SJCRH30 (cell line): ENCODE data around the gene SLC35G2. TPM values are rescaled to one million over a fixed set of nuclear protein-coding genes. Genes with fewer than 3 reads are reported as not detected.

ENCODE experiments used
- DNase-seq, 2 experiments: peaks; one replicate each; pipeline ENCODE4 v3.0.0-alpha.2; 2015 to 2020
- H3K27ac ChIP-seq: fragments of 250-450 bp; sonication (Bioruptor Pico); 2 replicates; pipeline ENCODE4 v1.5.1; 2020; ENCODE audit warnings: mild to moderate bottlenecking, moderate library complexity
- H3K27me3 ChIP-seq: fragments of 250-450 bp; sonication (Bioruptor Pico); 2 replicates; pipeline ENCODE4 v1.5.1; 2020; ENCODE audit warnings: mild to moderate bottlenecking, moderate library complexity
- H3K36me3 ChIP-seq: fragments of 250-450 bp; sonication (Bioruptor Pico); 2 replicates; pipeline ENCODE4 v1.5.1; 2020; ENCODE audit warnings: mild to moderate bottlenecking, moderate library complexity
- H3K4me1 ChIP-seq: fragments of 250-450 bp; sonication (Bioruptor Pico); 2 replicates; pipeline ENCODE4 v1.5.1; 2020; ENCODE audit warnings: mild to moderate bottlenecking, moderate library complexity
- H3K4me3 ChIP-seq: fragments of 250-450 bp; sonication (Bioruptor Pico); 2 replicates; pipeline ENCODE4 v1.5.1; 2020; ENCODE audit warnings: mild to moderate bottlenecking, moderate library complexity
- H3K9me3 ChIP-seq: fragments of 250-450 bp; sonication (Bioruptor Pico); replicated peaks from 2 replicates; pipeline ENCODE4 v1.5.1; 2020; ENCODE audit warnings: mild to moderate bottlenecking, moderate library complexity
- total RNA-seq: library from RNA; depleted of rRNA; stranded (reverse); fragments of >200 nt; shearing (Covaris generic); gene quantifications from 2 replicates; pipeline ENCODE4 v1.2.3, GENCODE V29; 2014

The SLC35G2 gene
- total RNA-seq, 1 experiment from 2014 or later: 8.9 TPM

DNA sequence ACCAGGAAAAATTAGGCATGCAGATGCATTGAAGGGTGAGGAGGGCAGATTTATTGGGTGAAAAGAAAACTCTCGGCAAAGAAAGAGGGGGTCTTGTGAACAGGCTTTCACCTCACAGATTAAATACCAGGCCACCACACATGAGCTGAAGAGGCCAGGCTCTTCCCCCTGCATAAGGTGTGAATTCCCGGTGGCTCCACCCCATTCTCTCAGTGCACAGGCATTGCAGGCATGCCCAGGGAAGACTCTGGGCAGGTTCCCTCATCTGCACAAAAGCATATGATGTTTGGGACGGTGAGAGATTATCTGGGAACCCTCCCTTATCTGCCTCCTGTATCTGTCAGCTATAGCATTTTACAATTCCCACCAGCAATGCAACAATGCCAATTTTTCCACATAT lies 7.2 kb upstream of the SLC35G2 start:
- no peaks in the 10 kb centered on the region for H3K9me3 ChIP-seq
- H3K27me3 ChIP-seq: no peaks in the 10 kb centered on the region
- H3K4me3 ChIP-seq: no peak overlapping the region
- no peaks in the 10 kb centered on the region for H3K4me1 ChIP-seq
- H3K27ac ChIP-seq: no peak overlapping the region
- DNase-seq: no peak
- no peaks in the 10 kb centered on the region for H3K36me3 ChIP-seq

DNA sequence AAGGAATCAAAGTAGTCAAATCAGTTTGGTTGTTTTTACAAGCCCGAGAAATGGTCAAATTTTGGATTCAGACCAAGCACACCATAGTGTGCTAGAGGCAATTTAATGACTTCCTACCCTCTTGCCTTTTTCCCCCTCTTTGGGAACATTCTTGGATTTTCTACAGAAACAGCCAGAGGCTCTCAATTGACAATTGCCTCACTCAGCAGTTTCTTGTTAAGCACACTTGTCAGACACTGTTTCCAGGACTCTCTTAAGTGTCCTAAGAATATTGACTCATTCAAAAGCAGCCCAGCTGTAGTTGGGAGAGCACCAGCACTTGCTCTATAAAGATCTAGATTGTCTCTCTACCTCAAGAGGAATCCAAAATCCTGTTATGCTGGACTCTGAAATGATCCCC lies 1.5 kb upstream of the SLC35G2 start:
- Histone ChIP-seq H3K9me3 (no peaks in the 10 kb centered on the region), H3K27me3 (no peaks in the 10 kb centered on the region), H3K36me3 (no peaks in the 10 kb centered on the region), H3K4me1 (no peaks in the 10 kb centered on the region; the same call in 1 of the 2 replicates), H3K27ac (no peak overlapping the region), H3K4me3 (no peak overlapping the region)
- DNase-seq: no peak

DNA sequence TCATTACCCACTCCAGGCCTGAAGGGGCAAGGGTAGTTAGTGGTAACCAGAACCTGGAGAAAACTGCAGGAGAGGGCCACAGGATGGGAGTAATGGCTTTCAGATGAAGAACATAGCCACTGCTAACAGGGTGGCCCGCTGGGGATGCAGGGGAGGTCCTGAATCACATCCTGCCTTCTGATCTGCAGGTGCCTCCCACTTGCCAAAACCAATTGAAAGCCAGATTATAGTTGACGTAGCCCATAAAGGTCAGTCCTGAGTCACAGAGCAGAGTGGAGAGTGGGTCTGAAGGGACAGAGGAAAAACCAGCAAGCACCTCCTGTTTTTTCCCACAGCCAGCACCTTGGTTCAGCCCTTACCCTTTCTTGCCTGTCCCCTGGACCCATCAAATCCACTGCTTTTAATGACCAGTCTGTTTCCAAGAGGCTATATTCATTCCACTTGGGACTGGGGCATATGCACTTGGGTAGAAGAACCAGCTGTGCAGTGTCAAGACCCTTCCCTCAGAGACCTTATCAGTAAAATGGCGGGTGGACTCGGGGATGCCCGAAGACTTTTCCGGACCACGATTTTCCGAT lies 646 bp upstream of the SLC35G2 start:
- H3K27me3 ChIP-seq: no peaks in the 10 kb centered on the region
- no peaks in the 10 kb centered on the region for H3K36me3 ChIP-seq
- peak overlapping the region; percentile 79 for H3K4me3 ChIP-seq
- peak; percentile 49 to 71 for DNase-seq
- no peaks in the 10 kb centered on the region; the same call in 1 of the 2 replicates for H3K4me1 ChIP-seq
- H3K9me3 ChIP-seq: no peaks in the 10 kb centered on the region
- peak overlapping the region; percentile 66 for H3K27ac ChIP-seq

DNA sequence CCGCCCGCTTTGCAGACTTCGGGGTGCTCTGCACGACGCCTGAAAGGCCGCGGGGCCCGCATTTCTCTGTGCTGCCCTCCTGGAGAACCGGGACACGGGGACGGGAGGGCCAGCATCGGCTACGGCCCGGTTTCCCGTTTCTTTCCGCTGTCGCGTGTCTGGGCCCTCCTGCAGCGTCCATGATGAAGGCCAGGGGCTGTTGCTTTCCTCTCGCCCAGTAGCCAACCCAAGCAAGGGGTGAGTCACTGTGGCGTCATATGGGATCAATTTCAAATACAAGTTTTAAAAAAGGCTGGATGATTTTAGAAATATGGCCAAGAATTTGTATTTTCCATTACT lies 435 bp downstream of the SLC35G2 start:
- Histone ChIP-seq H3K36me3 (no peaks in the 10 kb centered on the region), H3K9me3 (no peaks in the 10 kb centered on the region), H3K27me3 (no peaks in the 10 kb centered on the region), H3K4me3 (peak overlapping the region; percentile 79), H3K4me1 (no peaks in the 10 kb centered on the region; the same call in 1 of the 2 replicates), H3K27ac (peak overlapping the region; percentile 66)
- DNase-seq: peak; percentile 44 to 57

DNA sequence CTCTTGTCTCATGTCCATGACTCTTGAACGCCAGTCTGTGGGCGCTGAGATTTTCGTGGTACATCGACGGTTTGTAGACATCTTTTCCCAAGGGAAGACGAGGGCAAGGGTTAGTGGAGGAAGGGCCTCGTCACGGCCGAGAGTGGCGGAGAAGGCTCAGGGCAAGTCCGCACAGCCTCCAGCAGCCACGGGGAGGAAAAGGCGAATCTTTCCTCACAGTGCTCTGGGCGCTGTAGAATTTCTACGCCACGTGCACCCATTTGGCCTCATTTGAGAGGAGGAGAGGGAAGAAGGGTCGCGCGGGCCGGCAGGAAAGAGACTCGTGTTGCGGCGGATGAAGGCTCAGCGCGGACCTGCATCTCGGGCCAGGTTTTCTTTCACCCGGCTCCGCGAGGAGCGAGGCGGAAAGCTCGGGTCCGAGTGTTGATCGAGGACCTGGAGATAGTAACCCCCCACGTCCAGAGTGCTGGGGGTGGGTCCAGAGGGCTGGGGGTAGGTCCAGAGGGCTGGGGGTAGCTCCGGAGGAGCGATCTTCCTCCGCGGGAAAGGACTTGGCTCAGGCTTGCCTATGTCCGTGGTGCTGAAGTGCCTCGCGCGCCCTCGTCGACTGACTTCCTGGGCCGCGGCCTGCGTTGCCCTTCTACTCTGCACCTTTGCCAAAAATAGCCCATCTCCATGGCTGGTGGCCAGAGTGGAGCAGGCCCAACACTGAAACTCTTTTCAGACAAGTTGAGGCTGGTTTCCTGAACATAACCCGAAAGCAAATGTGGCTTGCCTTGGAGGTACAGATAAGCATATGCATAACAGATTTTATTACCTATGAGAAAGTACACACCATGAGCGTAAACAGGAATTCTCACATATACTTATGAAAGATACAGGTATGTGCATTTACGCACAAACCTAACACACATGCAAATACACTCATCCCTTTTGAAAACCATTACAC lies 1.1 kb downstream of the SLC35G2 start:
- no peaks in the 10 kb centered on the region; the same call in 1 of the 2 replicates for H3K4me1 ChIP-seq
- H3K27ac ChIP-seq: peak overlapping the region; percentile 66
- no peaks in the 10 kb centered on the region for H3K9me3 ChIP-seq
- H3K36me3 ChIP-seq: no peaks in the 10 kb centered on the region
- no peaks in the 10 kb centered on the region for H3K27me3 ChIP-seq
- peak; percentile 50 to 60 for DNase-seq
- H3K4me3 ChIP-seq: peak overlapping the region; percentile 79

DNA sequence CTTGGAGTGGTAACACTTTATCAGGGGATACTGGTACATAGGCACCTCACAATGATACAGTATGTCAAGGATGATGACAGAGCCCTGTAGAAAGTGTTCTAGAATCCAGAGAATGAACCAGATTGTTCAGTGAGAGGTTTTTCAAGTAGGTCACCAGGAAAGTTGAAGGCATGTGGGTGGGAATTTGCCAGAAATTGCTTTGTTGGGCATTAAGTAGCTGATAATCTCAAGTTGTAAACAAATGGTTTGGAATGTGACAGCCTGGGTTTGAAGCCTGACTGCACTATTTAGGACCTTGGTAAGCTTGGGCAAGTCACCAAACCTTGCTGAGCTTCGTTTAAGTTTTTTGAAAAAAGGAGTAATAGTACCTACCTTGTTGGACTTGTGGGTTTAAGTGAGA lies 12.5 kb downstream of the SLC35G2 start:
- Histone ChIP-seq H3K36me3 (no peaks in the 10 kb centered on the region), H3K4me3 (no peak overlapping the region), H3K27me3 (no peaks in the 10 kb centered on the region), H3K9me3 (no peaks in the 10 kb centered on the region), H3K27ac (no peak overlapping the region), H3K4me1 (no peaks in the 10 kb centered on the region)
- no peak for DNase-seq

DNA sequence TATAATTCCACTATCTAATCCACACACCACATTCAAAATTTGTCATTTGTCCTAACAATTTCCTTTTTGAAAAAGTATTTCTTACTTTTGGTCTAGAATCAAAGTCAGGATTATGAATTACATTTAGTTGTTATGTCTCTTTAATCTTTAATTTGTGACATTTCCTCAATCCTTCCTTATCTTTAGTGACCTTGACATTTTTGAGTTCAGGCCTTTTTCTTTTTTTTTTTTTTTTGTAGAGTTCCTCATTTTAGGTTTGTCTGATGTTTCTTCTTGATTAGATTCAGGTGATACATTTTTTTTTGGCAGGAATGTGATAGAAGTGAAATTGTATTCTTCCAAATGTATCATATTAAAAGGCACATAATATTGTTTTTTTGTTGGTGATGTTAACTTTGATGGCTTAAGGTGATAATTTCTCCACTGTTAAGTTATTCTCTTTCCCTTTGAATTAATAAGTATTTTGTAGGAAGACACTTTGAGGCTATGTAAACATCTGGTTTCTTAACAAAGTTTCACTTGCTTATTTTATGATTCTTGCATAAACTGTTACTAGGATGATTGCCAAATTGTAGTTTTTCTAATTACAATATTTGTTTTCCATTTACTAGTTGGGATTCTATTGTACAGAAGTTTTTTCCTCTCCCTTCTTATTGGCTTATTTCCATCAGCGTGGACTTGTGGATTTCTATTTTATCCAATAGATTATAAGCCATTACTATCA lies 16.3 kb downstream of the SLC35G2 start:
- Histone ChIP-seq H3K27ac (no peak overlapping the region), H3K9me3 (no peaks in the 10 kb centered on the region), H3K4me3 (no peak overlapping the region), H3K4me1 (no peaks in the 10 kb centered on the region), H3K36me3 (peaks cover 2% of the 10 kb centered on the region; the same call in 1 of the 2 replicates), H3K27me3 (no peaks in the 10 kb centered on the region)
- no peak for DNase-seq

DNA sequence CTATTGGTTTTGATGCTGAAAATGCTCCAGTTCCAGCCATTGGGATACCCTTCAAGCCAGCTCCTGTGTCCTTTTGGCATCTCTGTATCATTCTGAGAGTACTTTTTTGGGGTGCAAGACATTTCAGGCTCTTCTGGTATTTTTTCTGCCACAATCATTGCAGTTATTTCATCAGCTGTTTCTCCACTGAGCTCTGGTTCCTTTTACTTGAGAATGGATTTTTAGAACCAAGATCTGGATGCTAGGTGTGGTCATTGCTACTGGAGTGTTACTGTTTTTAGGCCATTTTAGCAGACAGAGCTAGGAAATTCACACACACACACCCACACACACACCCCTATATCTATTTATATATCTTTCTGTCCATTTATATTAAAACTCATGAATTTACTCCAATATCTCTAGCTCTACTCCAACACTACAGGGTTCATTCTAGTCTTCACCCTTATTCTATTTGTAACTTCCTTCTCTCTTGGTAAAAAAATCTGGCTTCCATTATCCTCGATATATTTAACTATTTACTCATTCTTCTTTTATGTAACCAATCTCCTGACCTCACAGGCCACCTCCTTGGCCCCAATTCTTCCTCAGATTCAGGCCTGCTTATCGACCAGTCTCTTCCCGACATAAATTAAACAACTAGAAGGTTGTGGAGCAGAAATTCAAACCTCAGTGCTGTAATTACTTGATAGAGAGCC lies 17.0 kb downstream of the SLC35G2 start:
- H3K27ac ChIP-seq: no peak overlapping the region
- no peaks in the 10 kb centered on the region for H3K9me3 ChIP-seq
- H3K4me1 ChIP-seq: no peaks in the 10 kb centered on the region
- H3K4me3 ChIP-seq: no peak overlapping the region
- H3K27me3 ChIP-seq: no peaks in the 10 kb centered on the region
- DNase-seq: no peak
- peaks cover 2% of the 10 kb centered on the region; the same call in 1 of the 2 replicates for H3K36me3 ChIP-seq

DNA sequence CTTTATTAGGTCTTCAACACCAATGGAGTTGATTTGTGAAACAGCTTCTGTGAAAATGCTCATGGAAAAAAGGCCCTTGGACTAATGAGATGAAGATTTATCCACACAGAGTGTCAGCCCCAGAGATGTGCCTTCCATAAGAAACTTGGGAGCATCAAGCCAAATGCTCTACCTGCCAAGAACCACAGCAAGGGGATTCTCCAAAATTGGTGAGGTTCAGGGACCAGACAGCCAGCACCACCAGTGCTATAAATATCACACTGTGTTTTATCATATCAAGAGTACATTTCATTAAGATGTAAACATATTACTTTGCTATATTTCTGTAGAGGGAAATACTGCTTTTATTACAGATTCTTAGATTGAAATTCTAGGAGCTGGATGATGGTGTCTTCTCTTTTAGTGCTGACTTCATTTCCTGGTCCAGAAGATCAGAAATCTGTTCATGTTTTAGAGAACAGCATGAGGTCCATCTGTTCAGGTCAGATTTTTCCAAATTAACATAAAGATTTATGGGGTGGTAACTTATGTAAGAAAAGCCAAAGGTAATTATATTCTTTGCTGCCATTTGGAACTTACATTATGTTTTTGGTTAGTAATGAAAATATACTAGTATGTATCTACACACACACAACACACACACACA lies 17.7 kb downstream of the SLC35G2 start:
- H3K9me3 ChIP-seq: no peaks in the 10 kb centered on the region
- no peak for DNase-seq
- H3K27ac ChIP-seq: no peak overlapping the region
- H3K27me3 ChIP-seq: no peaks in the 10 kb centered on the region
- no peaks in the 10 kb centered on the region for H3K4me1 ChIP-seq
- H3K36me3 ChIP-seq: peaks cover 5% of the 10 kb centered on the region
- no peak overlapping the region for H3K4me3 ChIP-seq

DNA sequence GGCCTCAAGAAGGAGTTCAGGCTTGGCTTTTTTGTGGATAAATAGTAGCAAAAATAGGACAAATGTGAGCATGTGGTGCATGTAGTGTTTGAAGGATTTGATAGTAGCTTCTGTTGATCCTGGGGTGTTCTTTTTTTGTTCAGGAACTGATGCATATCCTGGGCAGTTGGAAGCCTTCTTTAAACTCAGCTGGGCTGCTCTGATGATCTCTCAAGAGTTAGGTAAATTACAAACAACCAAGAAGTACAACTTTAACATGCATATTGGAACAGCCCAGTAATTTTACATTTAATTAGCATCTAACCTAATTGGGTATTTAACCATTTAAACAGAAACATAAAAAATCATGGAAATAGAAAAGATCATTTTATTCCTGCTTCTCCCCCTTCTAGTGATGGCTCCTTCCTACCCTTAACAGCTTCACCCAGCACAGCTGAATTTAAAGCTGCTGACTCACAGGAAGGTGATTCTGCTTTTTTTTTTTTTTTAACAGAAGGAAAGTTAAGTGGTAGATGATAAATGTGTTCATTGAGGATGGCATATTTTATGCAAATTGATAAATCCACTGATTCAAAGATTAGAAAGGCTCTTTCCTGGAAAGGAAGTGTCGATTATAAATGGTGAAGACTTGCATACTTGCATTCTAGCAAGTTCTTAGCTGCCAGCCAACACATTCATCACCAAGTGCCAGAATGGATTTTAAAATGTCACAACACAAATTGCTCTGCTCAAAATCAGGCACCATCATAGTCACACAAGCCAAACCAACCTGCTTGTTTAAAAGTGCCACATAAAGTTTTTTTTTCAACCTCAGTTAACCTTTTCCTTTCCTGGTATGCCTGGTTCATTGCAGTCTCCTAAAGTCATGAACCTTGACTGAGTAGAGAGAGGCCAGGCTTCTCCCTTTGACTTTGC lies 20.0 kb downstream of the SLC35G2 start:
- no peak overlapping the region for H3K27ac ChIP-seq
- no peak for DNase-seq
- no peaks in the 10 kb centered on the region for H3K9me3 ChIP-seq
- peaks cover 7% of the 10 kb centered on the region for H3K36me3 ChIP-seq
- no peaks in the 10 kb centered on the region for H3K27me3 ChIP-seq
- no peak overlapping the region for H3K4me3 ChIP-seq
- no peaks in the 10 kb centered on the region for H3K4me1 ChIP-seq

DNA sequence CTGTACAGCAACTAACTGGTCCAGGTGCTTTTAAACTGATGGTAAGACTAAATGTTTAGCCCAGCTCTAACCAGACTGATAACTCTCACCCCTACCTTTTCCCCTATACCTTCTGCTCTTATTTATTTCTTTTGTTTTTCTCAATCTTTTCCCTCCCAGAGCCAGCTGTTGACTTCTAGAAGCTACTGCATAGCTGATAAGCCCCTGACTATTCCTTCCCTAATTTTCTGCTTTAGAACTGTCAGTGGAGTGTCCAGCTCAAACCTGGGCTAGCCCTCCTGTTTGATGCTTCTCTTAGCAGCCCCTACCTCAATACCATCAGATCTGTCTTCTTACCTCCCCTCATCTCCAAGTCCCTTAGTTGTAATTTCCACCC lies 20.6 kb downstream of the SLC35G2 start:
- Histone ChIP-seq H3K4me3 (no peak overlapping the region), H3K9me3 (no peaks in the 10 kb centered on the region), H3K27ac (no peak overlapping the region), H3K27me3 (no peaks in the 10 kb centered on the region), H3K36me3 (peaks cover 7% of the 10 kb centered on the region), H3K4me1 (no peaks in the 10 kb centered on the region)
- no peak for DNase-seq

DNA sequence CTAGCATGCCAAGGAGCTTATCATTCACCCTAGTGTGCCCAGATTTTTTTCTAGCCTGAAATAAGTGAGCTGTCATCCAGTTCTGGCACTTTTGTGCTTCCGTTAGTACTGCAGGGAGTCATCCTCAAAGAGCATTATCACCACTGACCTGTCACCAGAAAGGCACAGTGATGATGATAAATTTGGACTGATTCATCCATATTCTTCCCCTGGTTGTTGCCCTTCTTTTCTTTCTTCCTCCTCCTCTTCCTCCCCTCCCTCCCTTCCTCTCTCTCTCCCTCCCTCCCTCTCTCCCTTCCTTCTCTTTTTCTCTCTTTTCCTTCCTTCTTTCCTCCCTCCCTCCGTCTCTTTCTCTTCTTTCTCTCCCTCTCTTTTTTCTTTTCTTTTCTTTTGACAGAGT lies 21.3 kb downstream of the SLC35G2 start:
- Histone ChIP-seq H3K4me1 (no peaks in the 10 kb centered on the region), H3K27ac (no peak overlapping the region)
- no peak for DNase-seq

DNA sequence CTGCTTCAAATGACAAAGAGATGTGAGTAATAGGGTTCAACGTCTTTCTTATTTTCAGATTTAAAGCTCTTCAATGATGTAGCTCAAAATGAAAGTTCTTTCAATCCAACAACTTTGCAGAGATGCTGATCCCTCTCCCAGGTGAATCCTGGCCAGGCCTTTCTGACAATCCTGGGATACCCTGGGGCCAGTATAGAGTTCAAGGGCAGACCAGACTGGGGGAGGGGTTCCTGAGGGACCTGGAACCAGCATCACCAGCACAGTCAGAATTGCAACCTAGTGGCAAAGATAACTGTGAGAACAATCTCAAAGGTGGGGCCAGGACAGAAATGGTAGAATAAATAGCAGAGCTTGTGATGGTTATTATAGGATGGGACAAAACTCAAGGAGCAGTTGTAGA lies 23.4 kb downstream of the SLC35G2 start:
- Histone ChIP-seq H3K9me3 (no peaks in the 10 kb centered on the region), H3K4me3 (no peak overlapping the region), H3K27ac (no peak overlapping the region), H3K27me3 (no peaks in the 10 kb centered on the region), H3K4me1 (no peaks in the 10 kb centered on the region), H3K36me3 (peaks cover 7% of the 10 kb centered on the region)
- DNase-seq: no peak

More for the DNA sequence above, 21.3 kb downstream of the SLC35G2 start:
- no peak overlapping the region for H3K4me3 ChIP-seq
- no peaks in the 10 kb centered on the region for H3K27me3 ChIP-seq
- H3K36me3 ChIP-seq: peaks cover 7% of the 10 kb centered on the region
- no peaks in the 10 kb centered on the region for H3K9me3 ChIP-seq
